ENCODE data around the gene SCNN1G. TPM values are rescaled to one million over a fixed set of nuclear protein-coding genes. Genes with fewer than 3 reads are reported as not detected.

Gene SCNN1G
- total and polyA plus RNA-seq, 2 of the 4 experiments (the other 2 are of a cell fraction): not detected

DNA sequence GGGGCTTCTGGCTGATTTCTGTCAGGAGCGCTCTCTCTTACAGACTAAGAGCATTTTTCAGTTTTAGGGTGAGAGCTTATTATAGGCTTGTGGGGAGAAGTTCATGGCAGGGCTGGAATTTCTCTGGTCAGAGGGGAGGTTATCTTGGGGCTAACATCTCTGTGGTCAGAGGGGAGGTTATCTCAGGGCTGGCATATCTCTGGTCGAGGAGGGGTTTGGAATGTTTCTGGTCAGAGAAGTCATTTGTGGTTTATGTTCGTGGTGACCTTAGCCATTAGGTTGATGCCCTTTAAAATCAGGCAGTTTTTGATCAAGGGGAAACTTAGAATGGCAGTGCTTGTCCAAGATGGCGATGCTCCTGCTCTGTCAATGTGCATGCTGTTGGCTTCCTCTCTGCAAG lies 22.5 kb upstream of the SCNN1G start:
- Histone ChIP-seq H3K4ac (ENCODE audit: low read depth, low read length) (no peak overlapping the region), H4K20me1 (ENCODE audit: insufficient read depth, low read length) (no peaks in the 10 kb centered on the region), H4K8ac (ENCODE audit: low read depth in 2 of 2, low read length in 2 of 2) (no peak overlapping the region), H3K27ac (ENCODE audit: insufficient read depth, low read length) (no peak overlapping the region), H3K4me1 (ENCODE audit: control insufficient read depth, insufficient read depth, low read length) (no peaks in the 10 kb centered on the region), H2BK20ac (ENCODE audit: low read depth, low read length) (no peak overlapping the region), H3K4me2 (ENCODE audit: low read depth, low read length) (no peak overlapping the region), H3K27me3 (ENCODE audit: control insufficient read depth, insufficient read depth, low read length) (peaks cover 4% of the 10 kb centered on the region), H3K9me3 (ENCODE audit: control insufficient read depth, insufficient read depth, low read length) (no peaks in the 10 kb centered on the region), H3K79me1 (ENCODE audit: low read depth in 1 of 2, low read length in 2 of 2) (no peaks in the 10 kb centered on the region), H2AK5ac (ENCODE audit: low read depth, low read length) (no peak overlapping the region), H3K9me1 (ENCODE audit: insufficient read depth, low read length) (no peaks in the 10 kb centered on the region), H3K36me3 (ENCODE audit: control insufficient read depth, insufficient read depth, low read length) (no peaks in the 10 kb centered on the region), H3K56ac (ENCODE audit: extremely low read depth, insufficient read depth, low read length) (no peak overlapping the region), H2BK15ac (ENCODE audit: low read depth, low read length) (no peak overlapping the region), H3K23ac (ENCODE audit: low read depth, low read length) (no peak overlapping the region), H4K5ac (ENCODE audit: low read depth, low read length) (no peak overlapping the region), H2AK9ac (replicated peaks; ENCODE audit: low read depth, low read length, poor library complexity) (no peak overlapping the region), H3K4me3 (ENCODE audit: insufficient read depth, low read depth, low read length) (no peak overlapping the region), H2BK5ac (ENCODE audit: low read depth, low read length, poor library complexity, severe bottlenecking) (no peak overlapping the region), H3K14ac (replicated peaks; ENCODE audit: low read depth, low read length) (no peak overlapping the region), H4K91ac (ENCODE audit: insufficient read depth, low read depth, low read length) (no peak overlapping the region), H2AFZ (replicated peaks; ENCODE audit: low read length, poor library complexity) (no peak overlapping the region), H3K9ac (ENCODE audit: low read depth, low read length) (no peak overlapping the region), H3K18ac (ENCODE audit: low read depth, low read length) (no peak overlapping the region), H2BK120ac (ENCODE audit: low read depth, low read length) (no peak overlapping the region)
- no TSS peak for BruUV-seq (replicated peaks)
- ChIA-PET POLR2A (ENCODE audit: unreplicated experiment) (no interaction called here), CTCF (no interaction called here)
- no peak for TF ChIP-seq MXI1 (IDR thresholded peaks at IDR 0.05; ENCODE audit: borderline replicate concordance, low read depth, low read length)
- TF ChIP-seq MAZ (IDR thresholded peaks at IDR 0.05; ENCODE audit: borderline replicate concordance, low read depth, low read length): no peak
- no peak for TF ChIP-seq RCOR1 (IDR thresholded peaks at IDR 0.05; ENCODE audit: insufficient replicate concordance, low read length)
- no peak for TF ChIP-seq CEBPB (IDR thresholded peaks at IDR 0.05; ENCODE audit: low read depth, low read length)
- TF ChIP-seq BHLHE40 (IDR thresholded peaks at IDR 0.05; ENCODE audit: low read depth, low read length): no peak
- TF ChIP-seq CHD1 (IDR thresholded peaks at IDR 0.05; ENCODE audit: low read depth, low read length): no peak
- no peak for TF ChIP-seq FOS (IDR thresholded peaks at IDR 0.05; ENCODE audit: low read depth, low read length)
- TF ChIP-seq NFE2L2 (IDR thresholded peaks at IDR 0.05; ENCODE audit: low read depth, low read length): no peak
- WGBS, 2 experiments (ENCODE audit: extremely low coverage in 2 of 2, insufficient read length in 1 of 2): 40% methylated on average over 1 of the region's 4 CpGs; no CpG with 5 or more reads in 1 of the 2 experiments
- in situ Hi-C loops (cut with MboI; ENCODE audit: low sequenced_read_pairs) (no loop called here), dilution Hi-C loops (cut with HindIII; ENCODE audit: low sequenced_read_pairs, unreplicated experiment) (no loop called here), intact Hi-C loops (cut with micrococcal nuclease) (no loop called here)
- ATAC-seq (ENCODE audit: low read depth): no peak
- DNase-seq: no peak

All from IMR-90 (cell line).